ENCODE results near the gene PRR23C.
"Not testable (repeated sequence)": the region's sequence is repeated elsewhere in the genome, so short reads cannot be mapped to it uniquely, and the experiment has no call there.

Gene PRR23C

GRCh38 chr3:139044366-139045210 is at the start of gene PRR23C:
TSS of gene PRR23C (minus strand) at chr3:139044892. CDS start at chr3:139044620, 272 bp downstream.
- no peak for DNase-seq

- DNase-seq, result no peak
Measured at GRCh38 chr3:139093840-139094239, 49.1 kb upstream of the PRR23C start.

GRCh38 chr3:139088462-139089324 is 44.0 kb upstream of the PRR23C start:
- no peak for DNase-seq

GRCh38 chr3:139087621-139088020 is 42.9 kb upstream of the PRR23C start:
- DNase-seq, result no peak

- no peak for DNase-seq
Measured at GRCh38 chr3:139084176-139084575, 39.5 kb upstream of the PRR23C start.

- no peak for DNase-seq
Measured at GRCh38 chr3:139074565-139075115, 29.9 kb upstream of the PRR23C start.

GRCh38 chr3:139062918-139063317 is 18.2 kb upstream of the PRR23C start:
- DNase-seq, result no peak

- DNase-seq, result no peak
Measured at GRCh38 chr3:139052802-139053600, 8.3 kb upstream of the PRR23C start.

GRCh38 chr3:139043554-139044365 is 932 bp downstream of the PRR23C start:
- DNase-seq, result no peak

- DNase-seq, result no peak
Measured at GRCh38 chr3:139037478-139037877, 7.2 kb downstream of the PRR23C start.

GRCh38 chr3:139032326-139033002 is 12.2 kb downstream of the PRR23C start:
- no peak for DNase-seq

- DNase-seq, result not testable (repeated sequence)
Measured at GRCh38 chr3:139030576-139030975, 14.1 kb downstream of the PRR23C start.

GRCh38 chr3:139024968-139025367 is 19.7 kb downstream of the PRR23C start:
- no peak for DNase-seq

- DNase-seq, result no peak
Measured at GRCh38 chr3:139020868-139021234, 23.8 kb downstream of the PRR23C start, which contains the start of gene PRR23B. TSS of gene PRR23B (minus strand) at chr3:139020926. CDS start at chr3:139020661, 265 bp downstream.

GRCh38 chr3:139020036-139020867 is 24.4 kb downstream of the PRR23C start:
- DNase-seq, result no peak

GRCh38 chr3:139016430-139017048 is 28.2 kb downstream of the PRR23C start:
- no peak for DNase-seq

GRCh38 chr3:139006051-139006716 is 38.5 kb downstream of the PRR23C start, which contains the start of gene PRR23A:
TSS of gene PRR23A (minus strand) at chr3:139006268. CDS start at chr3:139006268, 0 bp downstream.
- no peak for DNase-seq

GRCh38 chr3:139005356-139005993 is 39.2 kb downstream of the PRR23C start:
- DNase-seq, result no peak

All from NCI-H774 (cell line).